Endothelial cell of umbilical vein (primary cell): Measurements from ENCODE around the gene SKIC8.

Experiments used
- EZH2 ChIP-seq: IDR thresholded peaks from 2 replicates; pipeline ENCODE4 v1.6.1; 2012; ENCODE audit warnings: borderline replicate concordance, low read depth, mild to moderate bottlenecking, moderate library complexity, low read length, inconsistent platforms; ENCODE audit not compliant: severe bottlenecking
- GATA2 ChIP-seq: IDR thresholded peaks from 2 replicates; pipeline ENCODE4 v1.7.0; 2011; ENCODE audit warnings: low read depth, mild to moderate bottlenecking, moderate library complexity, mixed read lengths, low read length; ENCODE audit not compliant: insufficient read length, insufficient read depth
- JUN ChIP-seq: IDR thresholded peaks from 2 replicates; pipeline ENCODE4 v1.6.1; 2011; ENCODE audit warnings: borderline replicate concordance, low read depth; ENCODE audit not compliant: insufficient read length, insufficient read depth
- MAX ChIP-seq: IDR thresholded peaks from 2 replicates; pipeline ENCODE4 v1.6.1; 2011; ENCODE audit not compliant: insufficient read depth, insufficient read length
- MYC ChIP-seq: IDR thresholded peaks from one replicate; pipeline ENCODE4 v1.6.1; 2011; ENCODE audit warnings: mild to moderate bottlenecking, low read depth, low read length
- POLR2A ChIP-seq: IDR thresholded peaks from 2 replicates; pipeline ENCODE4 v1.6.1; 2012; ENCODE audit warnings: low read depth, mild to moderate bottlenecking, control low read depth, low read length
- POLR2AphosphoS5 ChIP-seq: IDR thresholded peaks from 2 replicates; pipeline ENCODE4 v1.6.1; 2012; ENCODE audit warnings: low read depth, mild to moderate bottlenecking, control low read depth, low read length, moderate library complexity; ENCODE audit not compliant: insufficient read depth
- TF ChIP-seq, protein P1 (sequence below), 2 donors: IDR thresholded peaks; 1 replicate in 1 of 2; 2 replicates in 1 of 2; pipeline ENCODE4 v1.5.1; 2011; ENCODE audit warnings: low read length in 2 of 2, mild to moderate bottlenecking in 2 of 2, moderate library complexity in 2 of 2, control low read depth in 1 of 2, inconsistent platforms in 1 of 2, low read depth in 1 of 2; ENCODE audit not compliant: insufficient read depth in 1 of 2; ENCODE audit errors: extremely low read depth in 1 of 2

DNA sequence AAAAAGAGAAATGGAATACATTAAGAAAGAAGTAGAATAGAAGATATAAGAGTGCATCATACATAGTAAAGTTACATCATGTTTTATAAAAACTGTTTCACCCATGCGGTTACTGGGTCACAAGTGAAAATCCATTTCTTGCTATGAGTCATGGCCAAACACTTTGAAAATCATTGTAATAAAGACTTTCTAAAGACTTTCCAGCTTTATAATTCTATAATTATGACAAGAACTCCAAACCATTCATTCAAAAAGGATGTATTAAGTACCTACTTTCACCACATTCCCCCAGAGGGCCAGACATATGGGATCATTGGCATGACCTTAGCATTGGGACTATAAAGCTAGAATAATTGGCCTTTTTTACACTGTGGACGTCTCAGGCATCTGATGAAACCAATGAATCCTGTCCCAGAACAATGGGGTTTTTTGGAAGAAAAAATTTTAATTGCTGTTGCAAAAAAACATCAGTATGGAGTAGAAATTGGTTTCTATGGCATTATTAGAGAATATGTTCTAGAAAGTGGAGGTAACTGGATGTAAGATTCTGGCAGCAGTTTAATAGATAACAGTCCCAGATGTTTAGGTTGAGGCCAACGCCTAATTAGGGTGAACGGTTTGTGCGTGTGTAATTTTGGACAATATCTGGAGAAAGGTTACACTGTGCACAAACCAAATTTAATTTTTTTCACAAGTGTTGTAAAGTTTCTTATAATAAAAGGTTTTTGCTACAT, 3.3 kb upstream of the SKIC8 start:
- TF ChIP-seq, protein P1, sequence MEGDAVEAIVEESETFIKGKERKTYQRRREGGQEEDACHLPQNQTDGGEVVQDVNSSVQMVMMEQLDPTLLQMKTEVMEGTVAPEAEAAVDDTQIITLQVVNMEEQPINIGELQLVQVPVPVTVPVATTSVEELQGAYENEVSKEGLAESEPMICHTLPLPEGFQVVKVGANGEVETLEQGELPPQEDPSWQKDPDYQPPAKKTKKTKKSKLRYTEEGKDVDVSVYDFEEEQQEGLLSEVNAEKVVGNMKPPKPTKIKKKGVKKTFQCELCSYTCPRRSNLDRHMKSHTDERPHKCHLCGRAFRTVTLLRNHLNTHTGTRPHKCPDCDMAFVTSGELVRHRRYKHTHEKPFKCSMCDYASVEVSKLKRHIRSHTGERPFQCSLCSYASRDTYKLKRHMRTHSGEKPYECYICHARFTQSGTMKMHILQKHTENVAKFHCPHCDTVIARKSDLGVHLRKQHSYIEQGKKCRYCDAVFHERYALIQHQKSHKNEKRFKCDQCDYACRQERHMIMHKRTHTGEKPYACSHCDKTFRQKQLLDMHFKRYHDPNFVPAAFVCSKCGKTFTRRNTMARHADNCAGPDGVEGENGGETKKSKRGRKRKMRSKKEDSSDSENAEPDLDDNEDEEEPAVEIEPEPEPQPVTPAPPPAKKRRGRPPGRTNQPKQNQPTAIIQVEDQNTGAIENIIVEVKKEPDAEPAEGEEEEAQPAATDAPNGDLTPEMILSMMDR (IDR thresholded peaks at IDR 0.05; ENCODE audit: extremely low read depth in 1 of 2, insufficient read depth in 1 of 2, low read depth in 1 of 2, low read length in 2 of 2): no peak
- TF ChIP-seq EZH2 (no peak), POLR2A (no peak), POLR2AphosphoS5 (no peak), MYC (no peak), MAX (no peak), JUN (no peak), GATA2 (no peak)
